Measurements from ENCODE around the gene NCAPH2. TPM values are rescaled to one million over a fixed set of nuclear protein-coding genes. Genes with fewer than 3 reads are reported as not detected.
A peak's percentile ranks its signal among the peaks of the same experiment; 100 is the strongest.

The NCAPH2 gene
- total RNA-seq, 2 donors from 2014 or later = 30.6 to 35.9 TPM

DNA sequence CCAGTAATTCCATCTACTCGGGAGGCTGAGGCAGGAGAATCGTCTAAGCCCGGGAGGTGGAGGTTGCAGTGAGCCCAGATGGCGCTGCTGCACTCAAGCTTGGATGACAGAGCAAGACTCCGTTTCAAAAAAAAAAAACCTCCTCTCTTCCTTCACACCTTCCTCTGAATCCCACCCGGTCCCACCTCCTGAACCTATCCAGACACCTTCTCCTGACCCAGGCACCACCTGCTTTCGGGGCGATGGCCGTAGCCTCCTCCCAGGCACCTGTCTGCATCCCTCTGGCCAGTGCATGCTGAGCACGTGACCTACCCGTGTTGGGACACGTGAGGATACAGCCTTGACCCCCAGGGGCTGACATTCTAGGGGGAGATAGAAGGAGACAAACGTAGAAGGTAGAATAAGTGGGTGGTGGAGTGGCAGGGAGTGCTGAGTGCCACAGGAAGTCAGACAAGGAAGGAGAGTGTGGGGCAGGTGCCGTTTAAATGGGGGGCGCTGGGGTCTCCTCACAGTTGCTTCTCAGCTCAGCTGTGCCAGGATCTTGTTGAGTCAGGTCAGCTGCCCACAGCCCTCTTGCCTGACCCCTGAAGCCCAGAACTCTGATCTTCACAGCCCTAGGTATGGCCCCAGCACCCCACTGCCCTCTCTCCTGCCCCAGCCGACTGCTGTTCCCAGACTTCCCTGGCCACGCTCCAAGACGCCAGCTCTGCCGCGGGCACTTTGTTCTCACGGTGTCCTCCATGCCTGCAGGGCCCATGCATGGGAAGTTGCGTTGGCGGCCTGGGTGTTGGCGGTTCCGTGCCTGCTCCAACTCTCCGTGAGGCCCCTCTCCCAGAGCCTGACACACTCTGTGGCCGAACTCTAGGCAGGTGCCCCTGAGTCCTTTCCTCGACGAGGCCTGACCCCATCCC, 22.5 kb upstream of the NCAPH2 start:
- TF ChIP-seq CTCF (IDR thresholded peaks at IDR 0.05) = peak in 1 of 7 experiments; percentile 6
- peak in 2 of 3 donors; percentile 38 to 45 for TF ChIP-seq POLR2A (IDR thresholded peaks at IDR 0.05)
- Histone ChIP-seq H3K4me1 (peaks cover 56% of the 10 kb centered on the region), H3K27me3 (no peaks in the 10 kb centered on the region), H3K4me3 (no peak overlapping the region), H3K36me3 (replicated peaks in 1 of 2; ENCODE audit: insufficient read depth in 1 of 2, low read depth in 2 of 2) (no peaks in the 10 kb centered on the region), H3K9me3 (no peaks in the 10 kb centered on the region), H3K27ac (peak overlapping the region; percentile 81 to 91 (median 84))
- peak; percentile 74 for ATAC-seq
- intact Hi-C loops (cut with DNase I) = no loop called here
- DNase-seq = peak; percentile 93 to 96 (median 96)
- 33 to 37% methylated on average over 24 to 29 of the region's 29 CpGs for WGBS, 2 donors

GRCh38 chr22:50486561-50487289, 21.3 kb upstream of the NCAPH2 start, which contains the start of gene MIOX:
TSS of gene MIOX (plus strand) at chr22:50486859. CDS start at chr22:50486898, 39 bp downstream.
- Histone ChIP-seq H3K4me3 (no peak within 1 kb of the TSS), H3K27ac (peak within 1 kb of the TSS; percentile 81 to 91 (median 84)), H3K27me3 (no peaks in the 10 kb centered on the region), H3K36me3 (replicated peaks in 1 of 2; ENCODE audit: insufficient read depth in 1 of 2, low read depth in 2 of 2) (no peaks in the 10 kb centered on the region), H3K4me1 (peaks cover 48% of the 10 kb centered on the region), H3K9me3 (no peaks in the 10 kb centered on the region)
- WGBS, 2 donors = 73 to 76% methylated on average over 7 to 22 of the region's 23 CpGs
- intact Hi-C loops (cut with DNase I) = no loop called here
- no peak for DNase-seq
- no peak for TF ChIP-seq POLR2A (IDR thresholded peaks at IDR 0.05)
- ATAC-seq = no peak

DNA sequence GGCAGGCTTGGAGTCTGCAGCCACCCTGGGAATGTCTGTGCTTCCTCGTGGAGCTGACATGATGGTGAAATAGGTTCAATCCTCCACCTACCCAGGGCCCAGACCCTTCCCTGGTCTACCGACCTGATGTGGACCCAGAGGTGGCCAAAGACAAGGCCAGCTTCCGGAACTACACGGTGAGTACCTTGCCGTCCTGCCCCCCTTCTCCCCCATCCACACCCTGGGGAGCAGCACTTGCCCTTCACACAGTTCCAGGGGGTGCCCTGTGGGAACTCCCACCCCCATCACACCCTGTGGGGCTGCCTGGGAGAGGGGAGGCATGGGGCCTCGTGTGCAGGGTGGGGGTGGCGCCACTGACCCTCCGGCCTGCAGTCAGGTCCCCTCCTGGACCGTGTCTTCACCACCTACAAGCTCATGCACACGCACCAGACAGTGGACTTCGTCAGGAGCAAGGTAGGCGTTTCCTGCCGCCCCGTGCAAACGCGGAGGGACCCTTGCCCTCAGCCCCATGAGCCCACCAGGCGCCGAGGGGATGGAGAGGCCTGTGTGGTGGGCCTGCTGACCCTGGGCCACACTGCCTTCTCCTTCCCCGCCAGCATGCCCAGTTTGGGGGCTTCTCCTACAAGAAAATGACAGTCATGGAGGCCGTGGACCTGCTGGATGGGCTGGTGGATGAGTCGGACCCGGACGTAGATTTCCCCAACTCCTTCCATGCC, 20.6 kb upstream of the NCAPH2 start:
- H3K9me3 ChIP-seq = no peaks in the 10 kb centered on the region
- 85 to 91% methylated on average over 12 to 20 of the region's 23 CpGs for WGBS, 2 donors
- H3K36me3 ChIP-seq (replicated peaks in 1 of 2; ENCODE audit: insufficient read depth in 1 of 2, low read depth in 2 of 2) = no peaks in the 10 kb centered on the region
- H3K4me1 ChIP-seq = peaks cover 41% of the 10 kb centered on the region
- no peaks in the 10 kb centered on the region for H3K27me3 ChIP-seq
- H3K27ac ChIP-seq = no peak overlapping the region
- TF ChIP-seq CTCF (IDR thresholded peaks at IDR 0.05) (no peak), POLR2A (IDR thresholded peaks at IDR 0.05) (no peak)
- ATAC-seq = no peak
- no peak for DNase-seq
- intact Hi-C loops (cut with DNase I) = no loop called here
- no peak overlapping the region for H3K4me3 ChIP-seq

DNA sequence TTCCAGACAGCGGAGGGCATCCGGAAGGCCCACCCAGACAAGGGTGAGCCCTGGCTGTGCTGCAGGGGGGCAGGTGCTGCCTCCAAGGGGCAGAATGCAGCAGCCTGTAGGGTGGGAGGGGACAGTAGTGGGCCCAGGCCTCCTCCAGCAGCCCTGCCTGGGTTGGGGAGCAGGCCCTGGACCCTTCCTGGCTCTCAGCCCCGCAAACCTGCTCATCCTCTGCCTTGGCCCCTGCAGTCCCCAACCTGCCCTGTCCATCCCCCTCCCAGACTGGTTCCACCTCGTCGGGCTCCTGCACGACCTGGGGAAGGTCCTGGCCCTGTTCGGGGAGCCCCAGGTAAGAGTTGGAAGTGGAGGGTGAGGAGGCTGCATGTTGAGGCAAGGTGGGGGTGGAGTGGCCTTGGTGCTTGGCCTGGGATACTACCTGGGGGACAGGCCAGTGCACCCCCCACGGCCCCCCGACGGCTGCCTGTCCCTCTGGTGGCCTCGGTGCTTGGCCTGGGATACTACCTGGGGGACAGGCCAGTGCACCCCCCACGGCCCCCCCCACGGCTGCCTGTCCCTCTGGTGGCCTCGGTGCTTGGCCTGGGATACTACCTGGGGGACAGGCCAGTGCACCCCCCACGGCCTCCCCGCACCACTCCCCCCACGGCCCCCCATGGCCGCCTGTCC, 19.9 kb upstream of the NCAPH2 start:
- DNase-seq (no peak), ATAC-seq (no peak)
- intact Hi-C loops (cut with DNase I) = no loop called here
- TF ChIP-seq CTCF (IDR thresholded peaks at IDR 0.05) = no peak
- H3K27me3 ChIP-seq = no peaks in the 10 kb centered on the region
- H3K4me3 ChIP-seq = no peak overlapping the region
- WGBS, 2 donors = 78 to 90% methylated on average over 7 to 13 of the region's 18 CpGs
- H3K9me3 ChIP-seq = no peaks in the 10 kb centered on the region
- H3K4me1 ChIP-seq = peaks cover 34% of the 10 kb centered on the region
- no peaks in the 10 kb centered on the region for H3K36me3 ChIP-seq (replicated peaks in 1 of 2; ENCODE audit: insufficient read depth in 1 of 2, low read depth in 2 of 2)
- H3K27ac ChIP-seq = no peak overlapping the region
